Type B pancreatic cell (in vitro differentiated cells): Measurements from ENCODE around the gene RFX1. TPM values are rescaled to one million over a fixed set of nuclear protein-coding genes. Genes with fewer than 3 reads are reported as not detected.

Experiments used
- DNase-seq: peaks from one replicate; pipeline ENCODE4 v3.0.0; 2021; ENCODE audit warnings: mixed read lengths; ENCODE audit not compliant: unreplicated experiment; ENCODE audit errors: extremely low spot score
- H3K27ac Mint-ChIP-seq: 2 replicates; pipeline ENCODE4 v1.8.0; 2021; ENCODE audit warnings: mild to moderate bottlenecking, mixed read lengths
- H3K27me3 Mint-ChIP-seq: 2 replicates; pipeline ENCODE4 v1.8.0; 2021; ENCODE audit warnings: mixed read lengths
- H3K36me3 Mint-ChIP-seq: 2 replicates; pipeline ENCODE4 v1.8.0; 2021; ENCODE audit warnings: mixed read lengths
- H3K4me1 Mint-ChIP-seq: one replicate; pipeline ENCODE4 v1.8.0; 2021; ENCODE audit warnings: mixed read lengths; ENCODE audit not compliant: unreplicated experiment
- H3K4me3 Mint-ChIP-seq: 2 replicates; pipeline ENCODE4 v1.8.0; 2021; ENCODE audit warnings: mild to moderate bottlenecking, mixed read lengths
- H3K9me3 Mint-ChIP-seq: 2 replicates; pipeline ENCODE4 v1.8.0; 2021; ENCODE audit warnings: mixed read lengths
- total RNA-seq: library from RNA; stranded (reverse); gene quantifications from 2 replicates; pipeline ENCODE4 v1.2.1, GENCODE V29; 2021; ENCODE audit warnings: low replicate concordance
- TF ChIP-seq, protein P1 (sequence below): fragments of 200-600 bp; sonication (generic); conservative IDR thresholded peaks from 2 replicates; pipeline ENCODE4 v1.5.0; 2021; ENCODE audit warnings: antibody characterized with exemption, mild to moderate bottlenecking

Gene RFX1
- total RNA-seq, 1 donor from 2014 or later = 19.3 TPM

DNA sequence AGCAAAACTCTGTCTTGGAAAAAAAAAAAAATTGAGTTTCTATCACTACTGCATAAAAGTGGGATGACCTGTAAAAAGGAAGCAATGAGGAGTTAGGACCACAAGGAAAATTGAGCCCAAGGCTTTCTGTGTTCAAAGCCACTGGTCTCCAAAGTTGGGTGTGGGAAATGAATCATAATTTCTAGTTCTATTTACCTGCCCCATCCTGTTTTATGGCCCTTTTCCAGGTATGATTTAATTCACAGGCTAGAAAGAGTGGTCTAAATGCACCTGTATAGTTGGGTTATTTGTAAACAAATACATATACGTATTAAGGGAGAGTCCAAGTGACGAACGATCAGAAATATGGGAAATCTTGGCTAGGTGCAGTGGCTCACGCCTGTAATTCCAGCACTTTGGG is 59.7 kb downstream of the RFX1 start:
- Mint-ChIP-seq H3K27ac (no peak overlapping the region), H3K4me1 (no peaks in the 10 kb centered on the region), H3K9me3 (no peaks in the 10 kb centered on the region), H3K27me3 (no peaks in the 10 kb centered on the region), H3K36me3 (no peaks in the 10 kb centered on the region), H3K4me3 (no peak overlapping the region)
- TF ChIP-seq, protein P1, sequence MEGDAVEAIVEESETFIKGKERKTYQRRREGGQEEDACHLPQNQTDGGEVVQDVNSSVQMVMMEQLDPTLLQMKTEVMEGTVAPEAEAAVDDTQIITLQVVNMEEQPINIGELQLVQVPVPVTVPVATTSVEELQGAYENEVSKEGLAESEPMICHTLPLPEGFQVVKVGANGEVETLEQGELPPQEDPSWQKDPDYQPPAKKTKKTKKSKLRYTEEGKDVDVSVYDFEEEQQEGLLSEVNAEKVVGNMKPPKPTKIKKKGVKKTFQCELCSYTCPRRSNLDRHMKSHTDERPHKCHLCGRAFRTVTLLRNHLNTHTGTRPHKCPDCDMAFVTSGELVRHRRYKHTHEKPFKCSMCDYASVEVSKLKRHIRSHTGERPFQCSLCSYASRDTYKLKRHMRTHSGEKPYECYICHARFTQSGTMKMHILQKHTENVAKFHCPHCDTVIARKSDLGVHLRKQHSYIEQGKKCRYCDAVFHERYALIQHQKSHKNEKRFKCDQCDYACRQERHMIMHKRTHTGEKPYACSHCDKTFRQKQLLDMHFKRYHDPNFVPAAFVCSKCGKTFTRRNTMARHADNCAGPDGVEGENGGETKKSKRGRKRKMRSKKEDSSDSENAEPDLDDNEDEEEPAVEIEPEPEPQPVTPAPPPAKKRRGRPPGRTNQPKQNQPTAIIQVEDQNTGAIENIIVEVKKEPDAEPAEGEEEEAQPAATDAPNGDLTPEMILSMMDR = no peak
- DNase-seq = no peak

DNA sequence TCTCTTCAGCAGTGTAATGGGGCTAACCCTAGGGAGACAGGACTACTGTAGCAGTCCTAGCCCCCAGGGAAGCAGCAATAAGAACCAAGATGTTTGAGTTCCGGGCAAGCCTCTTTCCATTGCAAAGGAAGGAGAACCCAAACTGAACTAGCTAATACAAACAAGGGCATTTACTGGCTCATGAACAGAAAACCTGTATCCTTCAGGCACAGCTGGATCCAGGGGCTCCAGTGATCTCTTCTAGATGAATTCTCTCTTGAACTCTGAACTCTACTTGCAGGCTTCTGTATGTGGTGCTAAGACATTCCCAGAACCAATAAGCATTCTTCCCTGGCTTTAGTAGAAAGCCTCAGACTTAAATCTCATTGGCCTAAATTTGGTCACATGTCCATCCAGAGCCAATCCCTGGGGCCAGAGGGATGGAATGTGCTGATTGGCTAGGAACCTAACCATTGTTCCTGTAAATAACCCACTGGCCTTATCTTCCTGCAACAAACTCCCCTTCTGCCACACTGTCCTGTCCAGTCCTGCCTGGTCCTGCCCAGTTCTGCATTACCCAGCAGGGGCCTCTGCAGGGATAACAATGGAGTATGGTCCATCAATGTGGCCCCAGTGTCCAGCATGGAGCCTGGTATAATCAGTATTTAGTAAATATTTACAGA is 64.0 kb downstream of the RFX1 start:
- H3K36me3 Mint-ChIP-seq = no peaks in the 10 kb centered on the region
- no peak overlapping the region for H3K27ac Mint-ChIP-seq
- peaks cover 3% of the 10 kb centered on the region for H3K27me3 Mint-ChIP-seq
- DNase-seq = no peak
- TF ChIP-seq, protein P1 = no peak
- peaks cover 4% of the 10 kb centered on the region for H3K4me1 Mint-ChIP-seq
- no peaks in the 10 kb centered on the region for H3K9me3 Mint-ChIP-seq
- H3K4me3 Mint-ChIP-seq = no peak overlapping the region

DNA sequence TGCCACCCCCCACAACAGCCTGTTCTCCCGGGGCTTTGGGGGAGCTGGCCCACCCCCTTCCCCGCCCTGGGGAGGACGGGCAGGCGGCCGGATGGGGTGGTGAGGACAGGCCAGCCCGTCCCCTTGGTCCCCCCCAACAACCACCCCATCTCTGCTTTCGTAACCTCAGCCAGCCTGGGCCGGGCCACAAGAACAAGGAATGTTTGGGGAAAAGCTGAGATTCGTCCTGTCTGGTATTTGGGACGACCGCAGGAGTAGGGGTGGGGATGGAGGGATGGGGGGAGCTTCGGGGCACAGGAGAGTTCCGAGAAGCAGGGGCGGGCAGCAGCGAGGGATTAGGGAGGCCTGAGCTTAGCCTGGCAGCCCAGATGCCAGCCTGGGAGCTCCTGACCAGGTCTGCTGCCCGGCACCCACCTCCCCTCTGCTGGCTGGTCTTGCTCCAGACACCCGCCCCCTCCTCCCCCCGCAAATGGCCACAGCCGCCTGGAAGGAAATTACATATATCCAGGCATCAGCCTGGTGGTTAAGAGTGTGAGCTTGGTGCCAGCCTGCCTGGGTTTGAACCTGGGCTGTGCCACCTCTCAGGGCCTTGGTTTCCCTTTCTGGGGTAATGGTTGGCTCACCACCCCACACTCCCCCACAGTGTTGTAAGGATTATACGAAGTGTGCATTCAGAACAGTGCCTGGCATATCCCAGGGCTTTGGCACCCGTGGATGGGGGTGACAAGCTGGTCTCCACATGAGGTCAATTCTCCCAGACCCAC is 67.6 kb downstream of the RFX1 start, which contains the start of gene PODNL1:
PODNL1 (minus strand) TSS at position 117 of the 764 bp plus-strand sequence. CDS start 236 bp downstream, outside the sequence.
- no peaks in the 10 kb centered on the region for H3K9me3 Mint-ChIP-seq
- no peak within 1 kb of the TSS for H3K27ac Mint-ChIP-seq
- H3K36me3 Mint-ChIP-seq = no peaks in the 10 kb centered on the region
- peaks cover 12% of the 10 kb centered on the region for H3K27me3 Mint-ChIP-seq
- H3K4me1 Mint-ChIP-seq = peaks cover 10% of the 10 kb centered on the region
- peak within 1 kb of the TSS; percentile 45 for H3K4me3 Mint-ChIP-seq
- TF ChIP-seq, protein P1 = no peak
- no peak for DNase-seq

DNA sequence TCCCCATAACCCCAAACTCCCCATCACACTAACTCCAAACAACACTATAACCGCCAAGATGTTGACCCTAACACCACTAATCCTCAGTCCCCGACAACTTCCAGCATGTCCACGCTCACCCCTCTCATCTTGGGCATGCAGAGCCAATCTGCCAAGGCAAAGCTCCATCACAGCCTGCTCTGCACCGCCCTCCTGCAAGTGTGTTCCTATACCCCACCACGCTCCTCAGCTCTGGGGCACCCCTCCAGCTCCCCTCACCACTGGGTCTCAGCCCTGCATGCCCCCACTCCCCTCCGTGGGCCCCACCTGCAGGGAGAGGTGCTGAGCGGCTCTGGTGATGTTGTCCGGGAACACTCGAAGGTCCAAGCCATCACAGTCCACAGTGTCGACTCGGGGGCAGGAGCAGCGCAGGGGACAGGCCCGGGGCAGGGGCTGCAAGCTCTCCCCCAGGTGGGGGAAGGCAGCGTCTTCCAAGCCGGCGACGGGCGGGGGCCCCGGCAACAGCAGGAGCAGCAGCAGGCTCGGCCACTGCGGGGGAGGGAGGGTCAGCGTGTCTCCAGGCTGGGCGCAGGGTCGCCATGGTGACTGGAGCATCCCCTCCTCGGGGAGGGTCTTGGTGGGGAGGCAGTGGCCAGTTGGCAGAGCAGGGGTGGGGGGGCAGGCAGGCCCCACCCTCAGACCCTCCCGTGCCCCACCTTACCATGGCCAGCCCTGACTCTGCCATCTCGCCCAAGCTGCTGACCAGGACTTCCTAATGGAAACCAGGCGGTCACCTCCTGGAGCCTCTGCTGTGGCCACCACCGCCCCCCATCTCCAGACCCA is 68.4 kb downstream of the RFX1 start:
- Mint-ChIP-seq H3K27me3 (peaks cover 14% of the 10 kb centered on the region), H3K4me3 (peak overlapping the region; percentile 45), H3K9me3 (no peaks in the 10 kb centered on the region), H3K36me3 (no peaks in the 10 kb centered on the region), H3K27ac (no peak overlapping the region), H3K4me1 (peaks cover 12% of the 10 kb centered on the region)
- DNase-seq = no peak
- TF ChIP-seq, protein P1 = no peak

DNA sequence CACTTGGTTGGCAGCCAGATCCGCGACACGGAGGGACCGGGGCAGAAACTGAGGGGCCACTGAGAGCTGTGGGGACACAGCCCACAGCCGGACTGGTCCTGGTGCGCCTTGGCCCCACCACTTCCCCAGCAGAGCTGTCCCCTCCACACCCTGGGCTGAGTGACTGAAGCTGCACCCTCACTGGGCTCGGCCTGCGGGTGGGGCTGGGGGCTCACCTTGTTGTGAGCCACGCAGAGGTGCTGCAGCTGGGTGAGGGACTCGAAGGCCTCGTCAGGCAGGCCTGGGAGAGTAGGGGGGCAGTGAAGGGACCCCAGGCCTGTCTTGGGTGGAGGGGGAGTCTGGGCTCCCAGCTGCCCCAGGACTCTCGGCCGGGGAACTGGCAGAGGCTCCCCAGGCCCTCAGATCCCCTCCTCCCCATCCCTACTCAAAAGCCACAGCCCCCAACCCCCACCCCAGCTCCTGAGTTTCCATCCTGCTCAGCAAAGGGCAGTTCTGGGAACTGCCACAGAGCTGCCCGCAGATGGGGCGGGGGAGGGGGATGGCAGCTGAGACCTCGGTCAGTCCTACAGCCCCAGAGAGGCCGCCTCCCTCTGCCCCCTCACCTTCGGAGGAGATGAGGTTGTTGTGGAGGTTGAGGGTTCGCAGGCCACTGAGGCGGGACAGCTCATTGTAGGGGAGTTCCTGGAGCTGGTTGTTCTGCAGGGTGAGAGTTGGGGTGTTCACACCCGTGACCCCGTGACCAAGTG is 70.2 kb downstream of the RFX1 start:
- Mint-ChIP-seq H3K9me3 (no peaks in the 10 kb centered on the region), H3K4me1 (peaks cover 12% of the 10 kb centered on the region), H3K27me3 (peaks cover 14% of the 10 kb centered on the region), H3K4me3 (no peak overlapping the region), H3K36me3 (no peaks in the 10 kb centered on the region), H3K27ac (no peak overlapping the region)
- no peak for DNase-seq
- TF ChIP-seq, protein P1 = no peak
